Measurements from ENCODE around the gene FYN. TPM values are rescaled to one million over a fixed set of nuclear protein-coding genes. Genes with fewer than 3 reads are reported as not detected.
A peak's percentile ranks its signal among the peaks of the same experiment; 100 is the strongest.

Gene FYN
- total and polyA plus RNA-seq, 2 of the 8 experiments (the other 6 are each of a cell fraction or from before 2014, with no cell fraction given): 46.8 to 97.2 TPM

GRCh38 chr6:111842891-111843290 lies 30.4 kb downstream of the FYN start:
- no peaks in the 10 kb centered on the region for H3K23me2 ChIP-seq (ENCODE audit: low read depth, low read length)
- no peak overlapping the region for H3K23ac ChIP-seq (ENCODE audit: insufficient read length)
- no peak overlapping the region for H3K4me3 ChIP-seq (ENCODE audit: extremely low read depth in 1 of 4, insufficient read depth in 2 of 4, low read depth in 3 of 4, low read length in 4 of 4)
- H3K79me1 ChIP-seq (ENCODE audit: low read depth, low read length): peaks cover 7% of the 10 kb centered on the region; the same call in 1 of the 2 replicates
- H3K4ac ChIP-seq (replicated peaks; ENCODE audit: insufficient read length, low read depth, low read length): no peak overlapping the region
- H4K5ac ChIP-seq (ENCODE audit: insufficient read length, low read depth, low read length): no peak overlapping the region
- ChIA-PET CTCF (ENCODE audit: partially characterized antibody) (no interaction called here), POLR2A (ENCODE audit: partially characterized antibody) (no interaction called here)
- DNase-seq (ENCODE audit: low read depth in 1 of 2, low spot score in 2 of 2) (no peak), FAIRE-seq (no peak)
- no peak overlapping the region for H2AK5ac ChIP-seq (ENCODE audit: low read depth, low read length)
- 0 out of 4 replicates have a peak overlapping the region, but pooled peaks of 1 of the 2 experiments have one; percentile 23 for H3K4me2 ChIP-seq (ENCODE audit: insufficient read depth in 1 of 2, low read depth in 2 of 2, low read length in 2 of 2)
- no peak overlapping the region for H2AFZ ChIP-seq (ENCODE audit: low read length)
- no peak overlapping the region for H2BK5ac ChIP-seq (ENCODE audit: low read depth, low read length)
- H4K20me1 ChIP-seq (replicated peaks in 1 of 2; ENCODE audit: control insufficient read depth in 1 of 2, insufficient read depth in 2 of 2, low read length in 2 of 2): peaks cover 0 to 12% of the 10 kb centered on the region in 2 experiments
- H3K56ac ChIP-seq (replicated peaks; ENCODE audit: insufficient read length, low read depth, low read length): no peak overlapping the region
- no peak overlapping the region for H2BK120ac ChIP-seq (replicated peaks; ENCODE audit: low read depth, low read length)
- TF ChIP-seq RBBP5 (IDR thresholded peaks at IDR 0.05; ENCODE audit: borderline replicate concordance, low read depth, low read length): no peak
- 0 out of 2 replicates have a peak, but pooled peaks have one; percentile 33 for TF ChIP-seq BACH1 (IDR thresholded peaks at IDR 0.05; ENCODE audit: low read length)
- no peak overlapping the region for H4K8ac ChIP-seq (ENCODE audit: extremely low read depth, insufficient read depth, low read length)
- no peaks in the 10 kb centered on the region for H3K27me3 ChIP-seq (replicated peaks in 1 of 4; ENCODE audit: control insufficient read depth in 3 of 4, extremely low read depth in 1 of 4, insufficient read depth in 3 of 4, low read length in 3 of 4)
- no peak overlapping the region for H2BK15ac ChIP-seq (ENCODE audit: low read length)
- H3K14ac ChIP-seq (ENCODE audit: insufficient read length): no peak overlapping the region
- no peak overlapping the region; a peak in 2 of 7 replicates for H3K9ac ChIP-seq (replicated peaks in 1 of 4; ENCODE audit: extremely low read depth in 1 of 4, low read depth in 3 of 4, low read length in 3 of 4)
- peaks cover 16 to 31% (median 22%) of the 10 kb centered on the region in 4 experiments for H3K4me1 ChIP-seq (replicated peaks in 1 of 4; ENCODE audit: control insufficient read depth in 3 of 4, insufficient read depth in 4 of 4, low read length in 3 of 4)
- H3K18ac ChIP-seq (ENCODE audit: extremely low read depth, low read length): no peak overlapping the region
- no peaks in the 10 kb centered on the region for H3K9me3 ChIP-seq (ENCODE audit: insufficient read depth in 2 of 2, low read depth in 1 of 2, low read length in 1 of 2)
- H2BK20ac ChIP-seq (ENCODE audit: low read length): no peak overlapping the region
- WGBS, 2 experiments (ENCODE audit: extremely low coverage in 1 of 2, insufficient coverage in 1 of 2, insufficient read length in 1 of 2, insufficient replicate concordance in 2 of 2, low coverage in 1 of 2, low lambda C conversion rate in 2 of 2, missing lambda C conversion rate in 1 of 2): 71% methylated on average over 4 of the region's 4 CpGs; no CpG with 5 or more reads in 1 of the 2 experiments
- no peak overlapping the region for H4K91ac ChIP-seq (replicated peaks; ENCODE audit: insufficient read length, low read length)
- H2BK12ac ChIP-seq (ENCODE audit: low read depth, low read length): no peak overlapping the region
- H3K27ac ChIP-seq (ENCODE audit: low read depth, low read length): no peak overlapping the region
- no peaks in the 10 kb centered on the region for H3K36me3 ChIP-seq (ENCODE audit: control insufficient read depth in 2 of 4, insufficient read depth in 4 of 4, low read length in 3 of 4)
- peaks cover 0 to 21% of the 10 kb centered on the region in 2 experiments; a peak in 2 of 4 replicates for H3K79me2 ChIP-seq (ENCODE audit: control insufficient read depth in 1 of 2, insufficient read depth in 2 of 2, low read length in 2 of 2)
